ENCODE results near the gene UFSP1. TPM values are rescaled to one million over a fixed set of nuclear protein-coding genes. Genes with fewer than 3 reads are reported as not detected.

The UFSP1 gene
- total RNA-seq, 4 donors from 2014 or later: 2.0 to 7.1 (median 4.0) TPM

GRCh38 chr7:100852048-100852872 lies 37.3 kb downstream of the UFSP1 start, which contains the start of gene SLC12A9:
TSS of gene SLC12A9 (plus strand) at chr7:100852713. CDS start at chr7:100854198, 1,485 bp downstream.
- peak; percentile 87 to 95 for ATAC-seq
- Histone ChIP-seq H3K4me1 (peaks cover 7 to 16% of the 10 kb centered on the region in 2 donors), H3K4me3 (peak within 1 kb of the TSS; percentile 64 to 71 (median 69)), H3K36me3 (no peaks in the 10 kb centered on the region), H3K9me3 (no peaks in the 10 kb centered on the region), H3K27ac (peak within 1 kb of the TSS; percentile 38 to 77 (median 58)), H3K27me3 (no peaks in the 10 kb centered on the region)
- DNase-seq: peak; percentile 70 to 76
- in situ Hi-C loops (cut with MboI; ENCODE audit: low sequenced_read_pairs in 4 of 4): loop anchor here (5.0 to 25.0 kb wide), 6 partner anchors 55 to 415 kb away; partner anchors contain the start of genes POP7 (in 3 of the 4), SPACDR (in 2 of the 4), EPO (in 1 of the 4) and FBXO24 (in 1 of the 4)
- TF ChIP-seq CTCF (IDR thresholded peaks at IDR 0.05 in 4 of 5, conservative IDR thresholded peaks at IDR 0.05 in 1 of 5): peak; percentile 78 to 90 (median 84)
- TF ChIP-seq POLR2A (IDR thresholded peaks at IDR 0.05): peak in 1 of 2 donors; percentile 22
- intact Hi-C loops (cut with DNase I; ENCODE audit: low total_unique reads): loop anchor here (2.0 kb wide), 2 partner anchors 49 to 147 kb away; no protein-coding TSS in a partner anchor

GRCh38 chr7:100847360-100847759 lies 42.2 kb downstream of the UFSP1 start:
- H3K27me3 ChIP-seq: no peaks in the 10 kb centered on the region
- intact Hi-C loops (cut with DNase I; ENCODE audit: low total_unique reads): no loop called here
- in situ Hi-C loops (cut with MboI; ENCODE audit: low sequenced_read_pairs in 4 of 4): no loop called here
- H3K27ac ChIP-seq: no peak overlapping the region
- ATAC-seq: no peak
- no peaks in the 10 kb centered on the region for H3K36me3 ChIP-seq
- TF ChIP-seq POLR2A (IDR thresholded peaks at IDR 0.05): no peak
- no peak for TF ChIP-seq CTCF (IDR thresholded peaks at IDR 0.05 in 4 of 5, conservative IDR thresholded peaks at IDR 0.05 in 1 of 5)
- H3K4me3 ChIP-seq: no peak overlapping the region
- no peak for DNase-seq
- no peaks in the 10 kb centered on the region for H3K9me3 ChIP-seq
- H3K4me1 ChIP-seq: peaks cover 7% of the 10 kb centered on the region in 2 donors

GRCh38 chr7:100840470-100841100 lies 48.9 kb downstream of the UFSP1 start:
- Histone ChIP-seq H3K27ac (no peak overlapping the region), H3K27me3 (no peaks in the 10 kb centered on the region), H3K4me3 (no peak overlapping the region), H3K36me3 (no peaks in the 10 kb centered on the region), H3K9me3 (no peaks in the 10 kb centered on the region), H3K4me1 (peaks cover 4 to 5% of the 10 kb centered on the region in 2 donors)
- ATAC-seq: no peak
- in situ Hi-C loops (cut with MboI; ENCODE audit: low sequenced_read_pairs in 4 of 4): no loop called here
- TF ChIP-seq POLR2A (IDR thresholded peaks at IDR 0.05): no peak
- TF ChIP-seq CTCF (IDR thresholded peaks at IDR 0.05 in 4 of 5, conservative IDR thresholded peaks at IDR 0.05 in 1 of 5): no peak
- DNase-seq: no peak
- intact Hi-C loops (cut with DNase I; ENCODE audit: low total_unique reads): no loop called here

- Histone ChIP-seq H3K27ac (no peak overlapping the region), H3K4me3 (no peak overlapping the region), H3K36me3 (no peaks in the 10 kb centered on the region), H3K27me3 (no peaks in the 10 kb centered on the region), H3K4me1 (peaks cover 4 to 5% of the 10 kb centered on the region in 2 donors), H3K9me3 (no peaks in the 10 kb centered on the region)
- intact Hi-C loops (cut with DNase I; ENCODE audit: low total_unique reads): no loop called here
- in situ Hi-C loops (cut with MboI; ENCODE audit: low sequenced_read_pairs in 4 of 4): no loop called here
- TF ChIP-seq POLR2A (IDR thresholded peaks at IDR 0.05): no peak
- TF ChIP-seq CTCF (IDR thresholded peaks at IDR 0.05 in 4 of 5, conservative IDR thresholded peaks at IDR 0.05 in 1 of 5): no peak
- ATAC-seq (no peak), DNase-seq (no peak)
Measured at GRCh38 chr7:100839361-100839760, 50.2 kb downstream of the UFSP1 start.

Small RNA genes within 50 kb of the gene (microRNA-seq; reads per million reads assigned to microRNA genes)
- 0 reads per million in 2 donors for gene MIR6875 (ENCODE audit: borderline replicate concordance in 2 of 2)

Other genes with a start within 250 kb of the UFSP1 start
- gene TFR2, start 248.2 kb downstream of the UFSP1 start, total RNA-seq: 1 to 10 TPM in 2 of 4 donors, not detected in 2; 1.0 to 1.3 TPM
- not detected for gene ACTL6B, start 233.3 kb downstream of the UFSP1 start, total RNA-seq
- gene GNB2, start 216.0 kb downstream of the UFSP1 start, total RNA-seq: 100 to 1,000 TPM; 108 to 163 (median 129) TPM
- 10 to 100 TPM; 16.4 to 21.1 (median 16.6) TPM for gene GIGYF1, start 195.5 kb downstream of the UFSP1 start, total RNA-seq
- gene POP7, start 183.6 kb downstream of the UFSP1 start, total RNA-seq: 10 to 100 TPM; 39.8 to 76.3 (median 63.0) TPM
- not detected for gene EPO, start 169.2 kb downstream of the UFSP1 start, total RNA-seq
- not detected for gene ZAN, start 156.1 kb downstream of the UFSP1 start, total RNA-seq
- gene EPHB4, start 62.2 kb downstream of the UFSP1 start, total RNA-seq: 10 to 100 TPM in 3 of 4 donors, 1 to 10 TPM in 1; 6.3 to 16.2 (median 12.3) TPM
- gene SLC12A9, start 37.0 kb downstream of the UFSP1 start, total RNA-seq: 1 to 10 TPM; 2.5 to 4.3 (median 3.8) TPM
- 1 to 10 TPM; 4.6 to 9.1 (median 7.3) TPM for gene TRIP6, start 22.3 kb downstream of the UFSP1 start, total RNA-seq
- gene SRRT, start 14.6 kb downstream of the UFSP1 start, total RNA-seq: 10 to 100 TPM; 35.0 to 47.3 (median 39.8) TPM
- gene ACHE, start 6.2 kb upstream of the UFSP1 start, total RNA-seq: 10 to 100 TPM in 2 of 4 donors, 1 to 10 TPM in 2; 6.5 to 59.5 (median 11.4) TPM
- under 1 TPM in 3 of 4 donors, not detected in 1; 0.04 to 0.71 (median 0.32) TPM for gene MUC3A, start 59.8 kb upstream of the UFSP1 start, total RNA-seq
- 1 to 10 TPM in 1 of 4 donors, not detected in 3; 1.4 TPM for gene MUC12, start 79.8 kb upstream of the UFSP1 start, total RNA-seq
- gene MUC17, start 130.4 kb upstream of the UFSP1 start, total RNA-seq: under 1 TPM in 1 of 4 donors, not detected in 3; 0.05 TPM
- gene TRIM56, start 195.8 kb upstream of the UFSP1 start, total RNA-seq: 10 to 100 TPM in 1 of 4 donors, 1 to 10 TPM in 3; 4.2 to 11.4 (median 6.9) TPM
- gene SERPINE1, start 237.4 kb upstream of the UFSP1 start, total RNA-seq: 10 to 100 TPM in 3 of 4 donors, 1 to 10 TPM in 1; 5.9 to 21.7 (median 12.3) TPM

All from gastrocnemius medialis (tissue), 4 donors.